Liver (tissue), 9 donors: Measurements from ENCODE around the gene CDH4. TPM values are rescaled to one million over a fixed set of nuclear protein-coding genes. Genes with fewer than 3 reads are reported as not detected.

Experiments
- DNase-seq: peaks from one replicate; pipeline ENCODE4 v3.0.0-alpha.2; 2017; ENCODE audit warnings: low spot score
- H3K27ac ChIP-seq, 2 donors: one replicate each; pipeline ENCODE4 v1.7.0; 2013; ENCODE audit warnings: inconsistent platforms in 2 of 2, low read length in 2 of 2, control low read depth in 1 of 2, low read depth in 1 of 2, mild to moderate bottlenecking in 1 of 2
- H3K27me3 ChIP-seq, 4 donors: one replicate each; pipeline versions ENCODE4 v1.6.1 to v1.7.0; 2013; ENCODE audit warnings: low read length in 3 of 4, inconsistent platforms in 1 of 4, mild to moderate bottlenecking in 1 of 4, moderate library complexity in 1 of 4; ENCODE audit not compliant: control insufficient read depth in 4 of 4, insufficient read depth in 4 of 4
- H3K36me3 ChIP-seq, 4 donors: one replicate each; pipeline versions ENCODE4 v1.6.1 to v1.7.0; 2013; ENCODE audit warnings: low read length in 3 of 4, mild to moderate bottlenecking in 3 of 4, low read depth in 1 of 4, moderate library complexity in 1 of 4; ENCODE audit not compliant: control insufficient read depth in 4 of 4, insufficient read depth in 3 of 4
- H3K4me1 ChIP-seq, 4 donors: one replicate each; pipeline versions ENCODE4 v1.6.1 to v1.7.0; 2013; ENCODE audit warnings: low read length in 3 of 4, mild to moderate bottlenecking in 3 of 4, moderate library complexity in 1 of 4; ENCODE audit not compliant: control insufficient read depth in 4 of 4, insufficient read depth in 4 of 4
- H3K4me3 ChIP-seq, 3 donors: one replicate each; pipeline versions ENCODE4 v1.6.1 to v1.7.0; 2013; ENCODE audit warnings: low read length in 3 of 3, control low read depth in 1 of 3, low read depth in 1 of 3, mild to moderate bottlenecking in 1 of 3
- H3K9ac ChIP-seq, 2 donors: one replicate each; pipeline ENCODE4 v1.7.0; 2013; ENCODE audit warnings: low read length in 2 of 2, mild to moderate bottlenecking in 2 of 2, moderate library complexity in 2 of 2, control low read depth in 1 of 2, low read depth in 1 of 2
- H3K9me3 ChIP-seq, 4 donors: one replicate each; pipeline versions ENCODE4 v1.6.1 to v1.7.0; 2013; ENCODE audit warnings: low read length in 3 of 4; ENCODE audit not compliant: control insufficient read depth in 4 of 4
- EGR1 ChIP-seq, 2 donors: IDR thresholded peaks; 2 replicates each; pipeline ENCODE4 v1.6.1; 2016 to 2018; ENCODE audit warnings: antibody characterized with exemption in 2 of 2, low read depth in 2 of 2
- FOXA1 ChIP-seq: IDR thresholded peaks from 2 replicates; pipeline ENCODE4 v1.6.1; 2016; ENCODE audit warnings: antibody characterized with exemption
- FOXA2 ChIP-seq: IDR thresholded peaks from 2 replicates; pipeline ENCODE4 v1.6.1; 2016; ENCODE audit warnings: antibody characterized with exemption
- GABPA ChIP-seq, 2 donors: IDR thresholded peaks in 1 of 2; conservative IDR thresholded peaks in 1 of 2; 2 replicates each; pipeline ENCODE4 v1.6.1; 2016; ENCODE audit warnings: antibody characterized with exemption in 2 of 2, mild to moderate bottlenecking in 1 of 2, moderate library complexity in 1 of 2
- HNF4A ChIP-seq, 2 donors: conservative IDR thresholded peaks; 2 replicates each; pipeline ENCODE4 v1.6.1; 2016; ENCODE audit warnings: antibody characterized with exemption in 2 of 2, mild to moderate bottlenecking in 2 of 2
- HNF4G ChIP-seq: IDR thresholded peaks from 2 replicates; pipeline ENCODE4 v1.6.1; 2016; ENCODE audit warnings: antibody characterized with exemption
- JUND ChIP-seq, 2 donors: IDR thresholded peaks; 2 replicates each; pipeline ENCODE4 v1.6.1; 2016; ENCODE audit warnings: antibody characterized with exemption in 2 of 2
- NR2F2 ChIP-seq: IDR thresholded peaks from 2 replicates; pipeline ENCODE4 v1.6.1; 2016; ENCODE audit warnings: antibody characterized with exemption
- RAD21 ChIP-seq, 2 donors: IDR thresholded peaks; 2 replicates each; pipeline ENCODE4 v1.6.1; 2016; ENCODE audit warnings: antibody characterized with exemption in 2 of 2, mild to moderate bottlenecking in 2 of 2
- RXRA ChIP-seq, 2 donors: IDR thresholded peaks; 2 replicates each; pipeline ENCODE4 v1.6.1; 2017 to 2018; ENCODE audit warnings: antibody characterized with exemption in 2 of 2, mild to moderate bottlenecking in 1 of 2
- SP1 ChIP-seq: IDR thresholded peaks from 2 replicates; pipeline ENCODE4 v1.6.1; 2018; ENCODE audit warnings: antibody characterized with exemption, mild to moderate bottlenecking
- TAF1 ChIP-seq: conservative IDR thresholded peaks from 2 replicates; pipeline ENCODE4 v1.6.1; 2016; ENCODE audit warnings: antibody characterized with exemption, mild to moderate bottlenecking
- YY1 ChIP-seq: IDR thresholded peaks from 2 replicates; pipeline ENCODE4 v1.6.1; 2016; ENCODE audit warnings: antibody characterized with exemption, mild to moderate bottlenecking
- WGBS: extraction: QIAGEN DNeasy Blood & Tissue Kit; methylation state at CpG from one replicate; pipeline ENCODE4 v1.1.7; 2013; 5-methylcytosine and 5-hydroxymethylcytosine counted together
- polyA plus RNA-seq, 2 donors: library from polyadenylated mRNA; stranded (reverse) in 1 of 2; unstranded in 1 of 2; fragments of 200-250 nt in 1 of 2; fragments of >200 nt in 1 of 2; fragmentation: Nextera tagmentation in 1 of 2; extraction: Ambion mirVana in 1 of 2; gene quantifications; one replicate each; pipeline versions ENCODE4 v1.2.1 to v1.2.3, GENCODE V29; 2013 to 2015
- total RNA-seq, 2 donors: library from RNA; depleted of rRNA; stranded (reverse); fragments of >200 nt; gene quantifications; one replicate each; pipeline ENCODE4 v1.2.3, GENCODE V29; 2014
- TF ChIP-seq, protein P1 (sequence below): IDR thresholded peaks from 2 replicates; pipeline ENCODE4 v1.6.1; 2016; ENCODE audit warnings: antibody characterized with exemption
- TF ChIP-seq, protein P2 (sequence below): IDR thresholded peaks from 2 replicates; pipeline ENCODE4 v1.6.1; 2016; ENCODE audit warnings: antibody characterized with exemption
- TF ChIP-seq, protein P3 (sequence below): IDR thresholded peaks from 2 replicates; pipeline ENCODE4 v1.6.1; 2016; ENCODE audit warnings: antibody characterized with exemption, mild to moderate bottlenecking
- TF ChIP-seq, protein P4 (sequence below): fragments of 150-350 bp; IDR thresholded peaks from 2 replicates; pipeline ENCODE4 v1.5.1; 2017; ENCODE audit warnings: improper control_type of control experiment, low read depth, low read length; ENCODE audit not compliant: missing input control
- TF ChIP-seq, protein P5 (sequence below): IDR thresholded peaks from 2 replicates; pipeline ENCODE4 v1.6.1; 2016; ENCODE audit warnings: antibody characterized with exemption
- donor health status: healthy.
- donor health status: healthy.
- donor health status: healthy.
- donor health status: healthy.
- donor health status: healthy.

CDH4 gene
- total and polyA plus RNA-seq, 4 donors: 0.03 to 0.25 (median 0.19) TPM; not detected in 1

DNA sequence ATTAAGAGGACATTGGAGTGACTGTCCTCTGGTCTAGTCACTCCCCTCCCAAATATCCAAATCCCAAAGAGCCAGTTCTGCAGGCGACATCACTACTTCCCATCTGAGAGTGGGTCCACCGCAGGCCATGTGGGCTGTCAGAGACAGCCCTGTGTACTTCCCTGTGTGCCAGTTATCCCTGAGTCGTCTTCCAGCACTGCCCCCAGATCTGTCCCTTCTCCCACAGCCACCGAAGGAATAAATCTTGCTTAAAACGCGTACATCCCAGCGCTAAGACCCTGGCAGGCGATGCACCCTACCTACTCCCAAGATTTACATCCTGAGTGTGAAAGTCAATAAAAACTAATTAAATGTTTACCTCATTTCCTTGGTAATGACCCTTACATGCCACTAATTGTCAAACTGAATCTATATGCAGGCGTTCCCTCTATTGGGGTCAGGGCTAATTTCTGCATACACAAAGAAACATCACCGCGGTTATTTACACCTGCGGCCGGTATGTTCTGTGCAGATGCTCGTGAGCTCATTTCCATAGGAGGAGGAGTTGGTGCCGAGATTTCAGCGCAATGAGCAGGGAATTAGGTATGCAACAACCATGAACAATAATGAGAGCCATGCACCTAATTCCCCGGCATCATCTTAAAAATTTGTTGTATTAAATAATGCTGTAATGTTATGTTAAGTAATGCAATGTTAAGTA, 31.3 kb upstream of the CDH4 start:
- WGBS: 87% methylated on average over 17 of the region's 17 CpGs
- Histone ChIP-seq H3K4me3 (no peak overlapping the region), H3K27ac (no peak overlapping the region), H3K4me1 (no peaks in the 10 kb centered on the region), H3K27me3 (peaks cover 0 to 5% (median 0%) of the 10 kb centered on the region in 4 donors), H3K9ac (no peak overlapping the region), H3K9me3 (no peaks in the 10 kb centered on the region), H3K36me3 (no peaks in the 10 kb centered on the region)
- TF ChIP-seq EGR1 (IDR thresholded peaks at IDR 0.05; ENCODE audit: low read depth in 2 of 2) (no peak), FOXA2 (no peak), YY1 (no peak), FOXA1 (no peak), NR2F2 (no peak), TAF1 (no peak), RXRA (IDR thresholded peaks at IDR 0.05) (no peak), HNF4G (no peak), GABPA (IDR thresholded peaks at IDR 0.05 in 1 of 2, conservative IDR thresholded peaks at IDR 0.05 in 1 of 2) (no peak), HNF4A (conservative IDR thresholded peaks at IDR 0.05) (no peak), RAD21 (IDR thresholded peaks at IDR 0.05) (no peak), JUND (IDR thresholded peaks at IDR 0.05) (no peak), SP1 (no peak)
- TF ChIP-seq, protein P1, sequence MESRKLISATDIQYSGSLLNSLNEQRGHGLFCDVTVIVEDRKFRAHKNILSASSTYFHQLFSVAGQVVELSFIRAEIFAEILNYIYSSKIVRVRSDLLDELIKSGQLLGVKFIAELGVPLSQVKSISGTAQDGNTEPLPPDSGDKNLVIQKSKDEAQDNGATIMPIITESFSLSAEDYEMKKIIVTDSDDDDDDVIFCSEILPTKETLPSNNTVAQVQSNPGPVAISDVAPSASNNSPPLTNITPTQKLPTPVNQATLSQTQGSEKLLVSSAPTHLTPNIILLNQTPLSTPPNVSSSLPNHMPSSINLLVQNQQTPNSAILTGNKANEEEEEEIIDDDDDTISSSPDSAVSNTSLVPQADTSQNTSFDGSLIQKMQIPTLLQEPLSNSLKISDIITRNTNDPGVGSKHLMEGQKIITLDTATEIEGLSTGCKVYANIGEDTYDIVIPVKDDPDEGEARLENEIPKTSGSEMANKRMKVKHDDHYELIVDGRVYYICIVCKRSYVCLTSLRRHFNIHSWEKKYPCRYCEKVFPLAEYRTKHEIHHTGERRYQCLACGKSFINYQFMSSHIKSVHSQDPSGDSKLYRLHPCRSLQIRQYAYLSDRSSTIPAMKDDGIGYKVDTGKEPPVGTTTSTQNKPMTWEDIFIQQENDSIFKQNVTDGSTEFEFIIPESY: no peak
- TF ChIP-seq, protein P2, sequence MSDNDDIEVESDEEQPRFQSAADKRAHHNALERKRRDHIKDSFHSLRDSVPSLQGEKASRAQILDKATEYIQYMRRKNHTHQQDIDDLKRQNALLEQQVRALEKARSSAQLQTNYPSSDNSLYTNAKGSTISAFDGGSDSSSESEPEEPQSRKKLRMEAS: no peak
- TF ChIP-seq, protein P3, sequence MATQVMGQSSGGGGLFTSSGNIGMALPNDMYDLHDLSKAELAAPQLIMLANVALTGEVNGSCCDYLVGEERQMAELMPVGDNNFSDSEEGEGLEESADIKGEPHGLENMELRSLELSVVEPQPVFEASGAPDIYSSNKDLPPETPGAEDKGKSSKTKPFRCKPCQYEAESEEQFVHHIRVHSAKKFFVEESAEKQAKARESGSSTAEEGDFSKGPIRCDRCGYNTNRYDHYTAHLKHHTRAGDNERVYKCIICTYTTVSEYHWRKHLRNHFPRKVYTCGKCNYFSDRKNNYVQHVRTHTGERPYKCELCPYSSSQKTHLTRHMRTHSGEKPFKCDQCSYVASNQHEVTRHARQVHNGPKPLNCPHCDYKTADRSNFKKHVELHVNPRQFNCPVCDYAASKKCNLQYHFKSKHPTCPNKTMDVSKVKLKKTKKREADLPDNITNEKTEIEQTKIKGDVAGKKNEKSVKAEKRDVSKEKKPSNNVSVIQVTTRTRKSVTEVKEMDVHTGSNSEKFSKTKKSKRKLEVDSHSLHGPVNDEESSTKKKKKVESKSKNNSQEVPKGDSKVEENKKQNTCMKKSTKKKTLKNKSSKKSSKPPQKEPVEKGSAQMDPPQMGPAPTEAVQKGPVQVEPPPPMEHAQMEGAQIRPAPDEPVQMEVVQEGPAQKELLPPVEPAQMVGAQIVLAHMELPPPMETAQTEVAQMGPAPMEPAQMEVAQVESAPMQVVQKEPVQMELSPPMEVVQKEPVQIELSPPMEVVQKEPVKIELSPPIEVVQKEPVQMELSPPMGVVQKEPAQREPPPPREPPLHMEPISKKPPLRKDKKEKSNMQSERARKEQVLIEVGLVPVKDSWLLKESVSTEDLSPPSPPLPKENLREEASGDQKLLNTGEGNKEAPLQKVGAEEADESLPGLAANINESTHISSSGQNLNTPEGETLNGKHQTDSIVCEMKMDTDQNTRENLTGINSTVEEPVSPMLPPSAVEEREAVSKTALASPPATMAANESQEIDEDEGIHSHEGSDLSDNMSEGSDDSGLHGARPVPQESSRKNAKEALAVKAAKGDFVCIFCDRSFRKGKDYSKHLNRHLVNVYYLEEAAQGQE: no peak
- TF ChIP-seq, protein P4, sequence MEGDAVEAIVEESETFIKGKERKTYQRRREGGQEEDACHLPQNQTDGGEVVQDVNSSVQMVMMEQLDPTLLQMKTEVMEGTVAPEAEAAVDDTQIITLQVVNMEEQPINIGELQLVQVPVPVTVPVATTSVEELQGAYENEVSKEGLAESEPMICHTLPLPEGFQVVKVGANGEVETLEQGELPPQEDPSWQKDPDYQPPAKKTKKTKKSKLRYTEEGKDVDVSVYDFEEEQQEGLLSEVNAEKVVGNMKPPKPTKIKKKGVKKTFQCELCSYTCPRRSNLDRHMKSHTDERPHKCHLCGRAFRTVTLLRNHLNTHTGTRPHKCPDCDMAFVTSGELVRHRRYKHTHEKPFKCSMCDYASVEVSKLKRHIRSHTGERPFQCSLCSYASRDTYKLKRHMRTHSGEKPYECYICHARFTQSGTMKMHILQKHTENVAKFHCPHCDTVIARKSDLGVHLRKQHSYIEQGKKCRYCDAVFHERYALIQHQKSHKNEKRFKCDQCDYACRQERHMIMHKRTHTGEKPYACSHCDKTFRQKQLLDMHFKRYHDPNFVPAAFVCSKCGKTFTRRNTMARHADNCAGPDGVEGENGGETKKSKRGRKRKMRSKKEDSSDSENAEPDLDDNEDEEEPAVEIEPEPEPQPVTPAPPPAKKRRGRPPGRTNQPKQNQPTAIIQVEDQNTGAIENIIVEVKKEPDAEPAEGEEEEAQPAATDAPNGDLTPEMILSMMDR: no peak
- TF ChIP-seq, protein P5, sequence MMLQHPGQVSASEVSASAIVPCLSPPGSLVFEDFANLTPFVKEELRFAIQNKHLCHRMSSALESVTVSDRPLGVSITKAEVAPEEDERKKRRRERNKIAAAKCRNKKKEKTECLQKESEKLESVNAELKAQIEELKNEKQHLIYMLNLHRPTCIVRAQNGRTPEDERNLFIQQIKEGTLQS: no peak
- DNase-seq: no peak
